ENCODE data around the gene TRIM15.

Gene TRIM15

DNA sequence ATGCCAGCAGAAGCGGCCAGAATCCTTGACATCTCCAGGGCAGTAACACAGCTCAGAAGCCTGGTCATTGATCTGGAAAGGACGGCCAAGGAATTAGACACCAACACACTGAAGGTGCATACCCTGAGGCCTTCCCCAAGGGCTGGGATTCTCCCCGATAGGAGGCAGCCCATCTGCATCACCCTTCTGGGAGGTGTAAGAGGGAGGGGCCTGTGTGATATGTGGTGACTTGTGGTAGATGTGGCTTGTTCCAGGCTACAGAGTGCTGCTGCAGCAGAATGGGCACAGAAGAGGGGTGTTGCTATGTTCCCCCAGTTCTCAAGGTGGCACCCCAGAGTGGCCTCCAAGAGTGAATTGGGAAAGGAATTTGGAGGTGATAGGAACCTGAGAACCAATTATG is 16.2 kb upstream of the TRIM15 start:
- FAIRE-seq = no peak

DNA sequence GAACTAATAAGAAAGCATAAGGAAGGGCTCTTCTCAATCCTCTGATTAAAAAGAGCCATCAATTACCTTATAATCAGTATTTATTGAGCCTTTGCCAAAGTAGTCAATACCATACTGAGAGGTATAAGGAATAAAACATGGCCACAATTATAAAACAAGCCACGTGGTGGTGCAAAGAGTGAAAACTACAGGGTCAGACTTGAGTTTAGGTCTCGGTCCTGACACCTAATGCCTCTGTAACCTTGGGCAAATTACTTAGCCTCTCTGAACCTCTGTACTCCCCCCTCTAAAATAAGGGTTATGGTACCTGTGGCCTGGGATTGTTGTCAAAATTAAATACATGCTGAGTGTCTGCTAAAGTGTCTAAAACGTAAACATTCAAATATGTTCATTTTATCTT is 14.1 kb upstream of the TRIM15 start:
- no peak for FAIRE-seq

DNA sequence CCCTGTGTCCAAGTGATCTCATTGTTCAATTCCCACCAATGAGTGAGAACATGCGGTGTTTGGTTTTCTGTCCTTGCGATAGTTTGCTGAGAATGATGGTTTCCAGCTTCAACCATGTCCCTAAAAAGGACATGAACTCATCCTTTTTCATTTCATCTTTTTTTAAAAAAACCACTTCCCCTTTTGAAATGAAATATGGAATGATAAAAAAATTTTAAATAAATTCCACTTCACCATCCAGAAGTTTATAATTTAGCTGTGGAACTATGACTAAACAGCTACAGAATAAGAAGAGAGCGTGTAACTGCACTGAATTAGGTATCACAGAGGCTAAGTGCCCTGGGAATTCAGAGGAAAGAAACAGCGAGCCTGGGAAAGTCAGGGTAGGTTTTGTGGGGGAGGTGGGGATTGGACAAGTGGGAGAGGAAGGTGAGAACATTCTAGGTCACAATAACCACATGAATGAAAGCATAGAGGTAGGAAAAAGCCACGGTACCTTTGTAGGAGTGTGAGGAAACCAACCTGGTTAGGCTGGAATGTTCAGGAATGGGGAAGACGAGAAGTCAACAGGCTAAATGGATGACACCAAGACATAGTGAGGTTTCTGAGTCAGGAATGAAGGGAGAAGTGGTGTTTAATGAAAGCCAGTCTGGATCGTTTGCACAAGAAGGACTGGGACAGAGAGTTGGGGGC is 13.3 kb upstream of the TRIM15 start:
- no peak for FAIRE-seq

DNA sequence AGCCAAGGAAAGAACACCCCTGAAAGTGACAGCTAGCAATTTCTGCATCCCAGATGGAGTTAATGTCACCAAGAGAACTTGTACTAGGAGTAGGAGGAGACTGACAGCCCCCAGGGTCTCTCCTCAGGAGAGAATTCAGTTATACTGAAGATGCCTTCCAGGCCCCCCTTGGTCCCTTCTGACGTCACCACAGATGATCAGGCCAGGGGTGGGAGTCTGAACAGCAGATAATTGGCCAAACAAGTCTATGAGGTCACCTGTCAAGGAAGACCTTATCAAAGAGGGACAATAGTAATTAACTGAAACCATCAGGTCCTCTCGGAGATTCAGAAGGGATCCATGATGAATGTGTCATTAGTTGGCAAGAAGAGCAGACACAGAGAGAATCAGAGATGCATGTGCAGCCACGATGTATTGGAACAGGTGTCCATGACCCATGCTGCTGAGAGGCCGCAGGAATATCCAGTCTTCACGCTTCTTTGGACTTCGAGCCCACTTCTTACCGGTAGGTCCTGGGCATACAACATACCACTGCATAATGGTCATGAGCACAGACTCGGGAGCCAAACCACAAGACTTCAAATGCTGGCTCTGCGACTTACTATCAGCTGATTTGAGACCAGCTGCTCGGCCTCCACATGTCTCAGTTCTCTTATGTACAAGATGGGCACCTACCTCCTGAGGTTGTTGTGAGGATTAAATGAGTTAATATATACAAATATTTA is 12.5 kb upstream of the TRIM15 start:
- FAIRE-seq = no peak

DNA sequence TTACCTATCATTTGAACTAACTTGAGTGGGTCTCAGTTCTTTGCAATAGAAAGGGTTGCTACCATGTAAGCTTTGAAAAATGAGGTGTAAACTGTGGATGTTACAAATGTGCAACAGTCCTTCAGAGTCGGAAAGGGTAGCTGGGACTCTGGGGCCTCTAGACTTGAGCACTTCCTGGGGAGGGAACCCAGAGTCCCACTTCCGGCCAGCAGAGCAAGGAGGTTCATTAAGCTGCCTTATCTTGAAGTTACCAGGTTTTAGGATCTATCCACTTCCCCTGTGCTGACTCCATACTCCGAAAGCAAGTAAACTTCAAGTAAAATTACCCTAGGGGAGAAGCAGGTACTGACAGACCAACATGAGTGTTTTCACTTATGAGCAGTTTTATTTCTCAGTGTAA is 11.8 kb upstream of the TRIM15 start:
- FAIRE-seq = no peak

DNA sequence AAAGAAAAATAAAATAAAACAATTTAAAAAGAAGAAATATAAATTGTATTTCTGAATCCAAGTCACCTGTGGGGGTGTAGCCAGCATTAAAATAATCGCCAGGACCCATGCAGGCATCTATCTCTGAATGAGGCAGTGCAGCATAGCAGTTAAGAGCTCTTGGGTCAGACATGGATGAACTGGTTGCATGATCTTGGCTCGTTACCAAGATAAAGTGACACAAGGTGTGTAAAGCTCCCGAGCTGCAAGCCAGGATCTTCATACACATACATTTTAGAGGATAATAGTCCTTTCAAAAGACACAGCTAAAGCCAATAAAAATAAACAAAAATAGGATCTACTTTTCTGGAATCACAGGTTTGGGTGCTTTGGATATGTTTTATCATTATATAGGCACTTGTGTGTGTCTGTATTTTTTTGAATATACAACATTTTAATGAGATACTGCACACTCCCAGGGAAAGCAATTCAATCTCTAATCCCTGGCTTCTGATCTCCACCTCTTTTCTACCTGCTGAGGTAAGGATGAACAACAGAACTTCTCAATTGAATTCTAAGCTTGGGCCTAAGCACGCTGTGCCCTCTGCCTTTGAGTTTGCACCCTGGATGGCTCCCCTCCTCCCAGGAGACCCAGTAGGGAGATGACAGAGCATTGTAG is 11.2 kb upstream of the TRIM15 start:
- FAIRE-seq = no peak

DNA sequence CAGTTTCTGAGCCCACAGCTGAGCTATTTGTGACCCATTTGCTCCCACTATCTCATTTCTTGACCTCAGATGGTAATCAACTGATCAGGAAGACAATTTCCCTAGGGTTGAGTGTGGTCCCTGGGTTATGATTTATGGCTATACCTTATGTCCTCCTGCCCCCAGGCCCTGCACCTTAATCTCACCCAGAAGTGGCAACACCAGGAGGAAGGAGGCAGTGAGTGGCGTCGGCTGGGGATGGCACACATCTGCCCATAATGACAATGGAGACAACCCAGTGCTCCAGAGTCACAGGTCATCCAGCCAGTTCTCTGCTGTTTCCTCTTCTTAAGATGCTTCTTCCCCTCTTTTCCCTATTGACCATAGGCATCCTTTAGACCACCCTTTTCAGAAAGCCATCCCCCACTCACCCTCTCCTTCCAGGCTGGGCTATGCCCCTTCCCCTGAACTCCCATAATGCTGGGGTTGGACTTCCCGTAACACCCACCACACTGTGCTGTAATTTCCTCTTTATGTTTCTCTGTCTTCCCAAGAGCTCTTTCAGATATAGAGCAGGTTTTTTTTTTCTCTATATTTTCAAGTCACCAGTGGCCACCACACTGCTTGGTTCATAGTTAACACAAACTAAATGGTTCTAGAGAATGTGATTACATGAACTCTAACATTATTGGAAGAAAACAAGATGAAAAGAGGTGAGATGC is 10.3 kb upstream of the TRIM15 start:
- FAIRE-seq = no peak

DNA sequence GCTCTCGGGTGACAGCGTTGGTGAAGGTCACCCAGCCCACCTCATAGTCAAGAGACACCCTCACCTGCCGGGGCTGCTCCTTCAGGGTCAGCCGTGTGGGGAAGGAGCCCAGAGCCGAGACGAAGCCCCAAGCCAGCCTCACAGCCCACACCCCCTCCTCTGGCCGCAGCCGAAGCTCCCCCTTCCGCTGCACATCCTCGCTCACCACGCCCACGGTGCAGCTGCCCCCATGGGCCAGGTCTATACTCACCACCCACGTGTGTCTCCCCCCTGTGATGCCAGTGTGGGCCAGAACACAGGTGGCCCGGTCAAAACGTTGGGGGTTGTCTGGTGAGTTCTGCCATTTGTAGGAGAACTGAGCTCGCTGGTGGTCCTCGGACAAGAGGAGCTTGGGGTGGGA is 9.3 kb upstream of the TRIM15 start:
- FAIRE-seq = no peak

DNA sequence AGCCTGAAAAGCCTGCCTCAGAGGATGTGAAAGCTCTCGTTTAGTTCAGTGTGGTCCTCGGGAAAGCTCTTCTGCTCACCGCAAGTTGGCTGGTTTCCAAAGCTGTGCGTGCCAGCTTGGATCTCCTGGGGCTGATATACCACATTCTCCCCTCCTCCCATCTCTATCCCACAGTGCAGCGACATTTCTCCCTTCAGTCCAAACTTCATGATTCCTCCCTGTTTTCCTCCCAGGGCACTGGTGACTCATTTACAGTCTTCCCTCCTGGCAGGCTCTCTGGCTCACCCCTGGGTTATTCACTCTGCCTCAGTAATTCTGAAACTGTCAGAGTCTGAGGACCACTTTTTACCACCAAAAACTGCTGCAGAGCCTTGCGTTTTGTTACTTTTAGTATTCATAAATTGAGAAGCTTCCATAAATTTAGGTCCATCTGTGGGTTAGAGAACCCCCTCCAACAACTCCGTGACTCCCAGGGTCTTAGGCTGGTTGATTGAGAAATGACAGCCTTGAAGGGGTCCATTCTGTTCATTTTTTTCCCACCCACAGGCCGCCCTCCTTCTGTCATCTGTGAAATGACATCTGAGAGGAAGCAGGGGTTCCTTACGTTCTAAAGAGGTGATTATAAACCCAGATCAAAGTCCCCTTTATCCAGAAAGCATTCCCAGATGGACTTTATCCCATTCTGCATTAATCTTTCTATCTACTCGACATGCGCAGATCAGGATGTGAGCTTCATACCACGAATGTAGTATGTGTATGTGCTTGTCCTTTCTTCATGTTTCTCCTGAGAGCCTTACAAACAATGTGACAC is 8.4 kb upstream of the TRIM15 start:
- FAIRE-seq = no peak

DNA sequence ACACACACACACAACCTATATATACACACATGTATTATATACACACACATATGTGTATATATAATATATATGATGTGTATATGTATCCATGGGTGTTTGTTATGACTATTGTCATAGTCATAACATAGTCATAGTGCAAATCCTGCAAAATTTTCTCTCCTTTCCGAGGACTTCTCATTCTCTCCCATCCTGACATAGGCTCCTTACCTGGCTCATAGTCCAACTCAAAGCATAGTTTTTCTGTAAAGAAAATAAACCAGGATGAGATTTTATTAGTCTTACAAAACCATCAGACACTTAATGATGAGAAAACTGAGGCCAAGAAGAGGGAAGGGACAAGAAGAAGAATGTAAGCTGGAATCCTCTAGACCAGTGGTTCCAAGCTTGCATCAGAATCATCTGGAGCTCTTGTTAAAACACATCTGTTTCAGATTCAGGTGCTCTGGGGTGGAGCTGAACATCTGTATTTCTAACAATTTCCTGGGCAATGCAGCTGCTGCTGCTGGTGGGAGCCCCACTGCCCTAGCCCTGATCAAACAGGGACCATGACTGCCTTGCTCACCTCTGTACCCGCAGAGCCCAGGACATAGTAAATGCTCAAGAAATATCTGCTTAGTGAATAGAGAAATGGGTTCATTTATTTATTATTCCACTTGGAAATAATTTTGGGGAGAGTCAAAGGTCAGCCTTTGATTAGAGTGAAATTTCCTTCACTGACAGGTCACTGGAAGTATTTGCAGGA is 7.7 kb upstream of the TRIM15 start:
- no peak for FAIRE-seq

DNA sequence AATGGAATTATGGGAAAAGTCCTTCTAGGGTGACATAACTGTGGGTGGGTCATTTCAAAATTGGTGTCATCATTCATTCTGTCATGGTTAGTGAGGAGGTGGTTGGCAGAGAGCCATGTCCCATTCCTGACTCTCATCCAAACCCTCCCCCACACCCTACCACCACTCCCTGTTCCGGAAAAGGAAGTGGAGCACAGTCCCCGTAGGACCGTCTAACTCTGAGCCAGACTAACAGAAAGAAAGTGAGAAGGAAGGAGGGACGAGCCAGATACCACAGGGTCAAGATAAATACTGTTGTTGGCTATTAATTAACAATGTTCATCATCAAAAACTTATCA is 7.1 kb upstream of the TRIM15 start:
- no peak for FAIRE-seq

DNA sequence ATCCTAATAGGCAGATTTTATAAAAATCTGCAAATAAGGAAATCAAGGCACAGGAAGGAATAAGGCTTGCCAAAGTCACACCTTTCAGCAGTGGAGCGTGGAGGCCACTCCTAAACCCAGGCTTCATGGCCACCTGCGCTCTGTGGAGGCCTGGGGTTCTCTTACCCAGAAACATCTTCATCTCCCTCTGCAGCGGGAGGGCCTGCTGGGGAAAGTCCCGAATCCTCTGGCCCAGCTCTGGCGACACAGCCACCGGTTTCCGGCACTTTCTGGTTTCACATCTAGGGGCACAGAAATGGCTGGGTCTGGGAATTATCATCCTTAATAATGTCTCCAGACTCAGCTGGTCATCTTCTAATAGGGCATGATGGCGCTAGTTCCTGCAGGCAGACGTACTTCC is 6.6 kb upstream of the TRIM15 start:
- FAIRE-seq = no peak

DNA sequence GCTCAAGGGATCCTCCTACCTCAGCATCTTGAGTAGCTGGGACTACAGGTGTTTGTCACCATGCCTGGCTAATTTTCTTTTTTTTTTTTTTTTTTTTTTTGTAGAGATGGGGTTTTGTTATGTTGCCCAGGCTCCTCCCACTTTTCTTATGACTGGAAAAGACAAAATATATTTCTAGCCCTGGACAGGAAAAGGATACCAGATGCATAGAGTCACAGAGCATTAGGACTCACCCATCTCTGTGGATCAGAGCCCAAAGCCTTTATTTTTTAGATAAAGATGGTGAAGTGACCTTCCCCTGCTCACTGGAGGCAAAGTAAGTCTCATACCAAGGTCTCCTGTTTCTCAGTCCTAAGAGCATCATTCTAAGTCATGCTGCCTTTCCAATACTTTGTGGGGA is 5.8 kb upstream of the TRIM15 start:
- FAIRE-seq = no peak

DNA sequence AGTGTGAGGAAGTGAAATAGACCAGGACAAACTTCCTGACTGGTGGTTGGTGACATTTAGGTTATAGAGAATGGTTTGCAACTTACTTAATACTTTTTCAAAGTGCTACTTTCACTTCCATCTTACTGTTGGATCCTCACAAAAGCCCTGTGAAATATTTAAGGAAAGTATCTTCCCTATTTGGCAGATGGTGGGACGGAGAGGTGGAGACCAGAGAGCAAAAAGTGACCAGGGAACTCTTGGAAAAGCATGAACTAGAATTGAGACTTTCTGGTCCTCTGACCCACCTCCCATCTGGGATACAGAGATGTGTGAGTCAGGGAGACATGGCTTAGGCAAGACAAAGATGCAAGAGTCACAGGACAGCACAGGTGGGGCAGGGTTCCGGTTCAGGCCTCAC is 5.3 kb upstream of the TRIM15 start:
- no peak for FAIRE-seq

DNA sequence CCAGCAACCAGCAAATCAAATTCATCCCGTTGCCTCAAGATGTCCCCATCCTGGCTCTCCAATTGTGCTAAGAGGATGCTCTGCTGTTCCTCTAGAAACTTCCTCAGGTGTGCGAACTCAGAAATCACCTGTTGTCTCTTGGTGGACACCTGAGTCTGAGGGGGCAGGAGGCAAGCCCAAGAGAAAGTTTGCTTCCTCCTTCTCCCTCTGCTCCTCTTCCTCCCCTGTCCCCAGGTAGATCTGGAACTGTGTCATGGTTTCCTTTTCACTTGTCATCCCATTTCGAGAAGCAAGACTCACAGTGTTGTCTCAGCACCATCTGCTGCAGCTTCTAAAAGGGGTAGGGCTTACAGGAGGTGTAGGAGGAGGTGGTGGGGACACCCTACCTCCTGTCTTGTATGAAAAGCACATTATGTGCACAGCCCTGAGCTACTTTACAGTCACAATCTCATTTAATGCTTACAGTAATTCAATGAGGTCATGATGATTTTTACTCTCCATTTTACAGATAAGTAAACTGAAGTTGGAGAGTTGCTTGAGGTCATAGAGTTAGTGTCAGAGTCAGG is 4.8 kb upstream of the TRIM15 start:
- FAIRE-seq = no peak

DNA sequence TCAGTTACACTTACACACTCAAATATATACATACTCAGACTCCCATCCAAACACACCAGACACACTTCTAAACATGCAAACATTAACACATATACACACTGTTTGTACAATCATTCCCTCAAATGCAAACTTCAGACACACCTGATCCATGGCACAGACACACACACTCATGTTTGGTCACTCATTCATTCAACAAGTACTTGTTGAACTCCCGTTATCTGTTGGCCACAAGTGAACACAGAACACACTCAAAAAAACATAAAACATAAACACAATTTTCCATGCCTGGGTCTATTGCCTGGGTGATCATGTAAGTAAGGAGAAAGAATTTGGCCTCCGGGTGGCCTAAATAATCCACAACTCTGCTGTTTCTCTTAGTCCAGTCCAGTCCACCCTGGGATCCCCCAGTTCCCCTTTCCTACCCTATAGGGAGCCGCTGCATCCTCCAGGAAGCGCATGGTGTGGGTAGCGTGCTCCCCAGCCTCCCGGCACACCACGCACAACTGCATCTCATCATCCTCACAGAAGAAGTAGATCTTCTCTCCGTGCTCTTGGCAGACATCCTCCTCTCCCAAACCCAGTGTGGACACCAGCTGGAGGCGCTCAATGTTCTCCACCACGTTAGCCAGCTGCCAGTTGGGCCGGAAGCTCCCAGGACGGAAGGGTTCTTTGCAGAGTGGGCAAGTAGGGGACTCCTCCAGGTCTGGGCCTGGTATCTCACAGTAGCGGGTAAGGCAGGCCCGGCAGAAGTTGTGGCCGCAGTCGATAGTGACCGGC is 3.1 kb upstream of the TRIM15 start:
- no peak for FAIRE-seq

DNA sequence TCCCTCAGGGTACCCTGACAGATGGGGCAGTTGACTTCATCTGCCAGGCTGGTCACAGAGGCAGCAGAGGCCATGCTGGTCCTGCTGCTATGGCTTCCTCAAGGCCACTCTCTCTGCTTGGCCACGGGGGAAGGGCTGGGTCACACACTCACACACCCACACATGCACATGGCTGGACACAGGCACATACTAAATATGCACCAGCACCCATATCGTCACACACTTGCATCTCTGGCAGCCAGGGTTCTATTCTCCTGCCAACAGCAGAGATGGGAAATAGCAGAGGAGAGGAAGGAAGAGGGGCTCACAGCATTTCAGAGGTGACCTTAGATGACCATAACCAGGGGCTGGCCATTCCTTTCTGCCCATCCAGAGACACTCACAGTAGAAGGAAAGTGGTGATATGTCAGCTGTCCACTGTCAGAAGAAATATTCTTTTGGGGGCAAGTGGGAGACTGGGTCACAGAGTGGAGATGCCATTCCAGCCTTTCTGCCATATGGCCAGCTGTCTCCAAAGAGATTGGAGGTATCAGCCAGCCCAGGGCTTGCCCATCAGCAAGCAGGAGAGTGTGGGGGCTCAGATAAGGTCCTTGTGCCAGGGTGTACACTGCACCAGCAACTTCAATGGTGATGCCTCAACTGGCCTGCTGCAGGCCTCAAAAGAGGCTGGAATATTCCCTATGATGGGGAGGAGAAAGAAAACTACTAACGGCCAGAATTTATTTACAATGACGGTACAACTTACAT is 2.4 kb upstream of the TRIM15 start, which contains the start of gene TRIM10:
TSS of gene TRIM10 (minus strand) at position 427 of the 747 bp plus-strand sequence. CDS start at position 74, 353 bp downstream.
- FAIRE-seq = no peak

DNA sequence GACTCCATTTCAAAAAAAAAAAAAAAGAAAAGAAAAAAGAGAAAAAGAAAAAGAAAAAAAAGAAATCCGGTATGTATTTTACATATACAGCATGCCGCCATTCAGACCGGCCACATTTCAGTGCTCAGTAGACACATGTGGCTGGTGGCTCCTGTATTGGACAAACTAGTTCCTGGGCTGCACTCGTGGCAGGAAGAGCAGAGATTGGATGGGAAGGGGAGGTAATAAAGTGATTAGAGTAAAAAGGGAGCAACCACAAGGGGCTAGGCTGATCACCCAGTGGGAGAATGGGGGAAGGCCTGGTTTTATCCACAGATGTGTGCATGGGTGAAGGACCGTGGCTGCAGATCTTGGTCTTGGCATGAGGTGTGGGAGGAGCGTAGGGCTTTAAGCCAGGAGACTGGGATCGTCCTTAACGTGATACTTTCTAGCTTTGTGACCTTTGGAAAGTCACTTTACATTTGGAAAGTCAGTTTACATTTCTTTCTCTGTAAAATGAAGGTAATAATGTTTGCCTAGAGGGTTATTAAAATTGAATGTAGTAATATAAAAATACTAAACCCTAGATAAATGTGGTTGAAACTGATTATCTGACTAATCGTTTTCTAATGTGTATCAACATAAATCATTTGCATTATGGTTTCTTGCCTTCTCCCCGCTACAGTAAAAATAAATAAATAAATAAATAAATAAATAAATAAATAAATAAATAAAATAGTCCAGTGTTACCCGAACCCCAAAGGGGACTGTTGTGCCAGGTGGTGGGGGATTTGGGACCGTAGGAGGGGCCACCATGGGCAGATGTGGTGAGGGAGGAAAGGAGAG is 869 bp upstream of the TRIM15 start:
- no peak for FAIRE-seq
